ENCODE results near the gene NPAS3. TPM values are rescaled to one million over a fixed set of nuclear protein-coding genes. Genes with fewer than 3 reads are reported as not detected.

Gene NPAS3
- total and polyA plus RNA-seq, 2 of the 8 experiments (the other 6 are each of a cell fraction or from before 2014, with no cell fraction given), result 0.11 to 0.60 TPM

GRCh38 chr14:33609582-33609981 lies 670.9 kb downstream of the NPAS3 start:
- Histone ChIP-seq H2AFZ (ENCODE audit: low read length) (no peak overlapping the region), H4K5ac (ENCODE audit: insufficient read length, low read depth, low read length) (no peak overlapping the region), H3K9me3 (ENCODE audit: insufficient read depth in 2 of 2, low read depth in 1 of 2, low read length in 1 of 2) (no peaks in the 10 kb centered on the region), H3K36me3 (ENCODE audit: control insufficient read depth in 2 of 4, insufficient read depth in 4 of 4, low read length in 3 of 4) (no peaks in the 10 kb centered on the region), H2BK5ac (ENCODE audit: low read depth, low read length) (no peak overlapping the region), H2BK120ac (replicated peaks; ENCODE audit: low read depth, low read length) (no peak overlapping the region), H2AK5ac (ENCODE audit: low read depth, low read length) (no peak overlapping the region), H3K4me2 (ENCODE audit: insufficient read depth in 1 of 2, low read depth in 2 of 2, low read length in 2 of 2) (no peak overlapping the region), H3K9ac (replicated peaks in 1 of 4; ENCODE audit: extremely low read depth in 1 of 4, low read depth in 3 of 4, low read length in 3 of 4) (no peak overlapping the region), H3K27me3 (replicated peaks in 1 of 4; ENCODE audit: control insufficient read depth in 3 of 4, extremely low read depth in 1 of 4, insufficient read depth in 3 of 4, low read length in 3 of 4) (no peaks in the 10 kb centered on the region), H3K23me2 (ENCODE audit: low read depth, low read length) (no peaks in the 10 kb centered on the region), H3K4me1 (replicated peaks in 1 of 4; ENCODE audit: control insufficient read depth in 3 of 4, insufficient read depth in 4 of 4, low read length in 3 of 4) (peaks cover 2 to 7% (median 4%) of the 10 kb centered on the region in 4 experiments; a peak in 5 of 7 replicates), H3K14ac (ENCODE audit: insufficient read length) (no peak overlapping the region), H4K91ac (replicated peaks; ENCODE audit: insufficient read length, low read length) (no peak overlapping the region), H3K4ac (replicated peaks; ENCODE audit: insufficient read length, low read depth, low read length) (no peak overlapping the region), H3K18ac (ENCODE audit: extremely low read depth, low read length) (no peak overlapping the region), H3K4me3 (ENCODE audit: extremely low read depth in 1 of 4, insufficient read depth in 2 of 4, low read depth in 3 of 4, low read length in 4 of 4) (no peak overlapping the region), H3K27ac (ENCODE audit: low read depth, low read length) (no peak overlapping the region), H2BK15ac (ENCODE audit: low read length) (no peak overlapping the region), H2BK20ac (ENCODE audit: low read length) (no peak overlapping the region), H3K79me1 (ENCODE audit: low read depth, low read length) (no peaks in the 10 kb centered on the region), H4K20me1 (replicated peaks in 1 of 2; ENCODE audit: control insufficient read depth in 1 of 2, insufficient read depth in 2 of 2, low read length in 2 of 2) (no peaks in the 10 kb centered on the region), H2BK12ac (ENCODE audit: low read depth, low read length) (no peak overlapping the region), H3K56ac (replicated peaks; ENCODE audit: insufficient read length, low read depth, low read length) (no peak overlapping the region), H3K23ac (ENCODE audit: insufficient read length) (no peak overlapping the region), H4K8ac (ENCODE audit: extremely low read depth, insufficient read depth, low read length) (no peak overlapping the region), H3K79me2 (ENCODE audit: control insufficient read depth in 1 of 2, insufficient read depth in 2 of 2, low read length in 2 of 2) (no peaks in the 10 kb centered on the region)
- FAIRE-seq (no peak), DNase-seq (ENCODE audit: low read depth in 1 of 2, low spot score in 2 of 2) (no peak)
- ChIA-PET CTCF (ENCODE audit: partially characterized antibody) (interaction anchor here (0.7 kb wide), 1 partner anchor 1442 kb away, joined by 4 read pairs; no protein-coding TSS in a partner anchor), POLR2A (ENCODE audit: partially characterized antibody) (no interaction called here)
- TF ChIP-seq POLR2A (IDR thresholded peaks at IDR 0.05; ENCODE audit: control extremely low read depth in 1 of 2, low read depth in 2 of 2, low read length in 2 of 2) (no peak), CREB1 (IDR thresholded peaks at IDR 0.05) (no peak), CEBPB (IDR thresholded peaks at IDR 0.05; ENCODE audit: low read depth, low read length) (no peak), E2F6 (IDR thresholded peaks at IDR 0.05) (no peak), EP300 (IDR thresholded peaks at IDR 0.05; ENCODE audit: borderline replicate concordance in 1 of 2, low read depth in 2 of 2, low read length in 2 of 2) (no peak), POLR2AphosphoS5 (IDR thresholded peaks at IDR 0.05; ENCODE audit: low read depth, low read length) (no peak), NANOG (IDR thresholded peaks at IDR 0.05; ENCODE audit: insufficient read depth, low read depth, low read length, poor library complexity, severe bottlenecking) (no peak), SAP30 (IDR thresholded peaks at IDR 0.05; ENCODE audit: insufficient read depth, insufficient replicate concordance, low read length) (no peak), KDM4A (IDR thresholded peaks at IDR 0.05; ENCODE audit: low read depth, low read length, severe bottlenecking) (no peak), SIN3A (conservative IDR thresholded peaks at IDR 0.05 in 1 of 2, IDR thresholded peaks at IDR 0.05 in 1 of 2; ENCODE audit: low read depth in 1 of 2, low read length in 2 of 2) (no peak), TAF7 (optimal IDR thresholded peaks at IDR 0.05; ENCODE audit: borderline replicate concordance, low read depth, low read length) (no peak), RFX5 (IDR thresholded peaks at IDR 0.05; ENCODE audit: borderline replicate concordance, low read depth, low read length) (no peak), TAF1 (IDR thresholded peaks at IDR 0.05; ENCODE audit: low read depth, low read length) (no peak)
- WGBS, 2 experiments (ENCODE audit: extremely low coverage in 1 of 2, insufficient coverage in 1 of 2, insufficient read length in 1 of 2, insufficient replicate concordance in 2 of 2, low coverage in 1 of 2, low lambda C conversion rate in 2 of 2, missing lambda C conversion rate in 1 of 2), result 95% methylated on average over 6 of the region's 6 CpGs; no CpG with 5 or more reads in 1 of the 2 experiments

All from H1 (cell line).